ENCODE data around the gene PMPCA.
"Not testable (repeated sequence)": the region's sequence is repeated elsewhere in the genome, so short reads cannot be mapped to it uniquely, and the experiment has no call there.

The PMPCA gene

DNA sequence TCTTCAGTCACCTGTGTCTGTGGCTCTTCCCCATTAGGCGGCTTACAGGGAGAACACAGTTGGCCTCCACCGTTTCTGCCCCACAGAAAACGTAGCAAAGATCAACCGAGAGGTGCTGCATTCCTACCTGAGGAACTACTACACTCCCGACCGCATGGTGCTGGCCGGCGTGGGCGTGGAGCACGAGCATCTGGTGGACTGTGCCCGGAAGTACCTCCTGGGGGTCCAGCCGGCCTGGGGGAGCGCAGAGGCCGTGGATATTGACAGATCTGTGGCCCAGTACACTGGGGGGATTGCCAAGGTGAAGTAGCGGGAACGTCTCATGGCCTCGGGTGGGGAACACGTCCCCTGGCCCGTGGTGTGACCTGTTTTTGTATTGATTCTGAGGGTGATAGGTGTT, 6.5 kb downstream of the PMPCA start:
- 95 to 96% methylated on average over 15 to 19 of the region's 19 CpGs for WGBS, 2 experiments (ENCODE audit: insufficient coverage in 2 of 2)
- no peaks in the 10 kb centered on the region for H3K9me3 ChIP-seq (ENCODE audit: control insufficient read depth, low read length)
- no peak overlapping the region for H3K4me3 ChIP-seq (ENCODE audit: extremely low read depth, insufficient read depth, low read length, poor library complexity, severe bottlenecking)
- H3K36me3 ChIP-seq (ENCODE audit: control insufficient read depth, insufficient read depth, low read length), result peaks cover 95% of the 10 kb centered on the region
- H3K4me1 ChIP-seq (ENCODE audit: control insufficient read depth, insufficient read depth, low read length, poor library complexity, severe bottlenecking), result peaks cover 10% of the 10 kb centered on the region
- H3K27ac ChIP-seq (ENCODE audit: low read depth, low read length, severe bottlenecking), result no peak overlapping the region

DNA sequence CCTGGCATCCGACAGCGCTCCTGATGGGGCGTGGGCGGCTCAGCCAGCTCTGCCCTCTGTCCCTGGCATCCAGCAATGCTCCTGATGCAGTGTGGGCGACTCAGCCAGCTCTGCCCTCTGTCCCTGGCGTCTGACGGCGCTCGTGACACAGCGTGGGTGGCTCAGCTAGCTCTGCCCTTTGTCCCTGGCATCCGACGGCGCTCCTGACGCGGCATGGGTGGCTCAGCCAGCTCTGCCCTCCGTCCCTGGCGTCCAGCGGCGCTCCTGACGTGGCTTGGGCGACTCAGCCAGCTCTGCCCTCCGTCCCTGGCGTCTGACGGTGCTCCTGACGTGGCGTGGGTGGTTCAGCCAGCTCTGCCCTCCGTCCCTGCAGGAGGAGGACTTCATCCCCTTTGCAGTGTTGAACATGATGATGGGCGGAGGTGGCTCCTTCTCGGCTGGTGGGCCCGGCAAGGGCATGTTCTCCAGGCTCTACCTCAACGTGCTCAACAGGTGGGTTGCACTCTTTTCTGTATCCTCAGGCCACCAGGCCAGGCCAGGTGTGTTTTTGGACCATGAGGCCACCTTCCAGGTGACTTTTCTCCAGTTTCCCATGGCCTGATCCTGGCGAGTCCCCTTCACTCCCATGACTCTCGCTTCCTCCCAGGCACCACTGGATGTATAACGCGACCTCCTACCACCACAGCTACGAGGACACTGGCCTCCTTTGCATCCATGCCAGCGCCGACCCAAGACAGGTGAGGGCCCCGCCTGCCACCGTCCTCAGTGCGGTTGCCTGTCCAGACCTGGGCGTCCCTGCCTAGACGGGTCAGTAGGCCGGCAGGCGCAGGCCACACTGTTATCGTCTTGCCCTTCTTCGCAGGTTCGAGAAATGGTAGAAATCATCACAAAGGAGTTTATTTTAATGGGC, 8.0 kb downstream of the PMPCA start:
- peaks cover 7% of the 10 kb centered on the region for H3K4me1 ChIP-seq (ENCODE audit: control insufficient read depth, insufficient read depth, low read length, poor library complexity, severe bottlenecking)
- no peak overlapping the region for H3K4me3 ChIP-seq (ENCODE audit: extremely low read depth, insufficient read depth, low read length, poor library complexity, severe bottlenecking)
- H3K27ac ChIP-seq (ENCODE audit: low read depth, low read length, severe bottlenecking), result no peak overlapping the region
- H3K36me3 ChIP-seq (ENCODE audit: control insufficient read depth, insufficient read depth, low read length), result peaks cover 96% of the 10 kb centered on the region
- WGBS, 2 experiments (ENCODE audit: insufficient coverage in 2 of 2), result 95 to 96% methylated on average over 47 to 48 of the region's 48 CpGs
- H3K9me3 ChIP-seq (ENCODE audit: control insufficient read depth, low read length), result no peaks in the 10 kb centered on the region

DNA sequence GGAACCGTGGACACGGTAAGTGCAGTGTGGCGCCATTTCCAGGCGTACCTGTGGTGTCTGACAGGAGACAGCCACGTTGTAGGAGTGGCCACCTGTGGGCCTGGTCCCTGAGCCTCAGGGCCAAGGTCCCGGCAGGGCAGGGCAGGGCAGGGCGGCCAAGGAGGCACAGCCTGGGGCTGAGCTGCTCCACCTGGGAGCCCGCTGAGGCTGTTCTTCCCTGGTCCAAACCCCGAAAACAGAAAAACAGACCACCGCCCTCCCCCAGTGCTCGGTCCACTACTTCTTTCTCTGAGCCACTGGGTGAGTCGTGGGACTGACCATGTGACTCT, 8.6 kb downstream of the PMPCA start:
- 96 to 97% methylated on average over 10 to 11 of the region's 12 CpGs for WGBS, 2 experiments (ENCODE audit: insufficient coverage in 2 of 2)
- H3K27ac ChIP-seq (ENCODE audit: low read depth, low read length, severe bottlenecking), result no peak overlapping the region

DNA sequence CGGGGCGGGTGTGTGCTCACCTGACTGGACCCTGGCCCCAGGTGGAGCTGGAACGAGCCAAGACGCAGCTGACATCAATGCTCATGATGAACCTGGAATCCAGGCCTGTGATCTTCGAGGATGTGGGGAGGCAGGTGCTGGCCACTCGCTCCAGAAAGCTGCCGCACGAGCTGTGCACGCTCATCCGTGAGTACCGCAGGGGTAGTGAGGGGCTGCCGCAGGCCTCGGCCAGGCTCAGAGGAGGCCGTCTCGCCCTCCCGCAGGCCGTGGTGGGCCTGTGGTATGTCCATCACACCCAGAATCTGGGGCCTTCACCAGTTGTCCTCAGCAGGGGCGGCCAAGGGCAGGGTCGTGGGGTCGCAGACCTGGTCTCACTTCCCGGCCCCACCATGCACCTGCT, 11.3 kb downstream of the PMPCA start:
- Histone ChIP-seq H3K9me3 (ENCODE audit: control insufficient read depth, low read length) (no peaks in the 10 kb centered on the region), H3K36me3 (ENCODE audit: control insufficient read depth, insufficient read depth, low read length) (peaks cover 90% of the 10 kb centered on the region), H3K4me3 (ENCODE audit: extremely low read depth, insufficient read depth, low read length, poor library complexity, severe bottlenecking) (no peak overlapping the region)

More for the DNA sequence above, 8.6 kb downstream of the PMPCA start:
- no peaks in the 10 kb centered on the region for H3K9me3 ChIP-seq (ENCODE audit: control insufficient read depth, low read length)
- H3K36me3 ChIP-seq (ENCODE audit: control insufficient read depth, insufficient read depth, low read length), result peaks cover 96% of the 10 kb centered on the region
- no peak overlapping the region for H3K4me3 ChIP-seq (ENCODE audit: extremely low read depth, insufficient read depth, low read length, poor library complexity, severe bottlenecking)
- H3K4me1 ChIP-seq (ENCODE audit: control insufficient read depth, insufficient read depth, low read length, poor library complexity, severe bottlenecking), result peaks cover 7% of the 10 kb centered on the region

DNA sequence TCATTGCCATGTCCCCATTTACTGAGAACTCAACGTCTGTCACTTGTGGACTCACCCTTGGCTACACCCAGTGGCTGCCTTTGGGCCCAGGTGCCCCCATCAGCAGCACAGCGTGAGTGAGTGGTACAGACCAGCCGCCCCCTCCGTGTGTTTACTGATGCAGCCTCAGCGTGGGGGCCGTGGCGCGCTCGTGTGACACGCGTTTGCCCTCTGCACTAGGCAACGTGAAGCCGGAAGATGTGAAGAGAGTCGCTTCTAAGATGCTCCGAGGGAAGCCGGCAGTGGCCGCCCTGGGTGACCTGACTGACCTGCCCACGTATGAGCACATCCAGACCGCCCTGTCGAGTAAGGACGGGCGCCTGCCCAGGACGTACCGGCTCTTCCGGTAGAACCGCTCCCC, 12.4 kb downstream of the PMPCA start:
- Histone ChIP-seq H3K4me3 (ENCODE audit: extremely low read depth, insufficient read depth, low read length, poor library complexity, severe bottlenecking) (no peak overlapping the region), H3K4me1 (ENCODE audit: control insufficient read depth, insufficient read depth, low read length, poor library complexity, severe bottlenecking) (peaks cover 7% of the 10 kb centered on the region), H3K27ac (ENCODE audit: low read depth, low read length, severe bottlenecking) (no peak overlapping the region), H3K36me3 (ENCODE audit: control insufficient read depth, insufficient read depth, low read length) (peaks cover 86% of the 10 kb centered on the region), H3K9me3 (ENCODE audit: control insufficient read depth, low read length) (no peaks in the 10 kb centered on the region)
- 96 to 98% methylated on average over 17 to 26 of the region's 26 CpGs for WGBS, 2 experiments (ENCODE audit: insufficient coverage in 2 of 2)

More for the DNA sequence above, 11.3 kb downstream of the PMPCA start:
- H3K4me1 ChIP-seq (ENCODE audit: control insufficient read depth, insufficient read depth, low read length, poor library complexity, severe bottlenecking), result peaks cover 7% of the 10 kb centered on the region
- no peak overlapping the region for H3K27ac ChIP-seq (ENCODE audit: low read depth, low read length, severe bottlenecking)
- 90 to 94% methylated on average over 21 of the region's 21 CpGs for whole genome bisulfite sequencing, 2 experiments (ENCODE audit: insufficient coverage in 2 of 2)

DNA sequence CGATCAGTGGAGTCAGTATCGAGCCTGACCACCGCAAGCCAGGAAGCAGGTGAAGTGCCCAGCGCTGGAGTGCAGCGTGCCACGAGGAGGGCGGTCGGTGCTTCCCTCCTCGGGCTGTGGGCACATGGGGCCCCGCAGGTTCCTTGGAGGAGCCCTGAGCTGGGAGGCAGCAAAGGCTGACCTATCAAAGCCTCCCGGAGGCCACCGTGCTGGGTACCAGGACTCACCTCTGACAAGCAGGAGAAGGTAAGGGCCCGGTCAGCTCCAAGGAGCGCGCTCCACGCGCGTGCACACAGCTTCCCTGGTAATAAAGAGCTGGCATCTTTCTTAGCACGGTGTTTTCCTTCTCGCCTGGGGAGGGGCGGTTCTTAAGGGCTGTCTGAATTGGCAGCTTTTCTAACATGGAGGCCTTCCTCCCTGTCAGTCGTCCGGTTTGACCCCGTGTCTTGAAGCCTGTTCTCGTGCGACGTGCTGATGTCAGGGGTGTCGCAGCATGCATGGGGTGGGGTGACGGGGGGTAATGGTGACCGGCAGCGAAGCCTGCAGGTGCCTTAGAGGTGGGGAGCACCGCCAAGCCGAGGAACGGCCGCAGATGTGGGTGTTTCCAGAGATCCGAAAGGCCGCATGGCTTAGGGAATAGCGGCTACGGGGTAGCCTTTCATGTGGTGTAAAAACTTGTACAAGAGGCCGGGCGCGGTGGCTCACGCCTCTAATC, 13.1 kb downstream of the PMPCA start:
- H3K36me3 ChIP-seq (ENCODE audit: control insufficient read depth, insufficient read depth, low read length), result peaks cover 86% of the 10 kb centered on the region

DNA sequence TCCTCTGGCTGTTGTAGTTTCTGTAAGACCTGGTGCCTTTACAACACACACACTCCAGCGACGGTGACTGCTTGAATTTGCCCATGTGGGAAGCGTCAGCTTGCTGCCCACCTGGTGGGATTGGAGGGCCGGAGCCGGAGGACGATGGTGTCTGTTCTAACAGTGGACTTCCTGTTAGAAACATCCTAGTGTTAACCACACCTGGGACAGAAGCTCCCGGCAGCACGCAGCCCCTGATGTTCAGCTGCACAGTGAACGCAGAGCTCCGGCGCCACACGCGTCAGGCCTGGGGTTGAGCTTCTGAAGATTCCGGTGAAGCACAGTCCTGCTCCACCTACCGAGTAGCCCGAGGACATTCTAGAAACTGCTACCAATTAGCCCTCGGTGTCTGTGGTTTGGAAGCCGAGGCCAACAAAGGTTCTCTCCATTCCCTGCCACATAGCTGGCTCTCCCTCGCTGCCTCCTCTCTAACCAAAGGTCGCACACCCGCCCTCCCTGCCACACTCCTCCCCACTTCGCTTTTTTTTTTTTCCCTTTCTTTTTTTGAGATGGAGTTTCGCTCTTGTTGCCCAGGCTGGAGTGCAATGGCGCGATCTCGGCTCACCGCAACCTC, 14.4 kb downstream of the PMPCA start:
- peaks cover 86% of the 10 kb centered on the region for H3K36me3 ChIP-seq (ENCODE audit: control insufficient read depth, insufficient read depth, low read length)
- no peaks in the 10 kb centered on the region for H3K9me3 ChIP-seq (ENCODE audit: control insufficient read depth, low read length)
- 88 to 92% methylated on average over 23 to 27 of the region's 27 CpGs for WGBS, 2 experiments (ENCODE audit: insufficient coverage in 2 of 2)
- peaks cover 7% of the 10 kb centered on the region for H3K4me1 ChIP-seq (ENCODE audit: control insufficient read depth, insufficient read depth, low read length, poor library complexity, severe bottlenecking)
- H3K4me3 ChIP-seq (ENCODE audit: extremely low read depth, insufficient read depth, low read length, poor library complexity, severe bottlenecking), result no peak overlapping the region
- H3K27ac ChIP-seq (ENCODE audit: low read depth, low read length, severe bottlenecking), result no peak overlapping the region

More for the DNA sequence above, 13.1 kb downstream of the PMPCA start:
- Histone ChIP-seq H3K4me3 (ENCODE audit: extremely low read depth, insufficient read depth, low read length, poor library complexity, severe bottlenecking) (no peak overlapping the region), H3K27ac (ENCODE audit: low read depth, low read length, severe bottlenecking) (no peak overlapping the region), H3K4me1 (ENCODE audit: control insufficient read depth, insufficient read depth, low read length, poor library complexity, severe bottlenecking) (peaks cover 7% of the 10 kb centered on the region), H3K9me3 (ENCODE audit: control insufficient read depth, low read length) (no peaks in the 10 kb centered on the region)
- WGBS, 2 experiments (ENCODE audit: insufficient coverage in 2 of 2), result 89 to 92% methylated on average over 40 to 43 of the region's 43 CpGs

DNA sequence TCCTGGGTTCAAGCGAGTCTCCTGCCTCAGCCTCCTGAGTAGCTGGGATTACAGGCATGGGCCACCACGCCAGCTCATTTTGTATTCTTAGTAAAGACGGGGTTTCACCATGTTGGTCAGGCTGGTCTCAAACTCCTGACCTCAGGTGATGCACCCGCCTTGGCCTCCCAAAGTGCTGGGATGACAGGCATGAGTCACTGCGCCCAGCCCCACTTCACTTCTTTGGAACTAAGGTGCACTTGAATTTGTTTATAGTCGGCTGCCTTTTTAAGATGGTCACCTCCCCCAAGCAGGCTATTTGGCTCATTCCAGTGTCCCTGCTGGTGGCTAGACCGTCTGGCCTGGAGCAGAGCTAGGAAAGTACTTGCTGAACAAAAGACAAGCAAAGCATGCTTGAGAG, 14.9 kb downstream of the PMPCA start:
- not testable (repeated sequence) for H3K27ac ChIP-seq (ENCODE audit: low read depth, low read length, severe bottlenecking); H3K9me3 ChIP-seq (ENCODE audit: control insufficient read depth, low read length); H3K4me1 ChIP-seq (ENCODE audit: control insufficient read depth, insufficient read depth, low read length, poor library complexity, severe bottlenecking); H3K4me3 ChIP-seq (ENCODE audit: extremely low read depth, insufficient read depth, low read length, poor library complexity, severe bottlenecking)
- peaks cover 86% of the 10 kb centered on the region for H3K36me3 ChIP-seq (ENCODE audit: control insufficient read depth, insufficient read depth, low read length)
- WGBS, 2 experiments (ENCODE audit: insufficient coverage in 2 of 2), result 95 to 98% methylated on average over 6 to 7 of the region's 7 CpGs

DNA sequence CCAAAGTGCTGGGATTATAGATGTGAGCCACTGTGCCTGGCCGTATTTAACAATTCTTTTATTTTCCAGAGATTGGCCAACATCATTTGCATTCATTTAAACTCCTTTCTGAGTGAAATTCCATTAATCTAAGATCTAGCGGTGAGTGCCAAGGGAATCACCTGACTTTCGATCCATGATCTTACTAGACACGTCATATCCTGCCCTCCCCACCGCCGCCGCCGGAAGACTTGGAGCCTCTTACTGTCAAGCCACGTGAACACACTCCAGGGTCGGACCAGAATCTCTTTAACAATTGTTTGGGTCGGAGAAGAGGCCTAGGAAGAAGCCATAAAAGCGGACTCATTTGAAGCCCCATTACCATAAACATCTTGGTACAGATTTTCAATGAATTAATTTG, 16.3 kb downstream of the PMPCA start:
- Histone ChIP-seq H3K36me3 (ENCODE audit: control insufficient read depth, insufficient read depth, low read length) (peaks cover 77% of the 10 kb centered on the region), H3K4me3 (ENCODE audit: extremely low read depth, insufficient read depth, low read length, poor library complexity, severe bottlenecking) (no peak overlapping the region), H3K9me3 (ENCODE audit: control insufficient read depth, low read length) (no peaks in the 10 kb centered on the region), H3K27ac (ENCODE audit: low read depth, low read length, severe bottlenecking) (no peak overlapping the region), H3K4me1 (ENCODE audit: control insufficient read depth, insufficient read depth, low read length, poor library complexity, severe bottlenecking) (no peaks in the 10 kb centered on the region)
- WGBS, 2 experiments (ENCODE audit: insufficient coverage in 2 of 2), result 93 to 95% methylated on average over 4 to 12 of the region's 12 CpGs

DNA sequence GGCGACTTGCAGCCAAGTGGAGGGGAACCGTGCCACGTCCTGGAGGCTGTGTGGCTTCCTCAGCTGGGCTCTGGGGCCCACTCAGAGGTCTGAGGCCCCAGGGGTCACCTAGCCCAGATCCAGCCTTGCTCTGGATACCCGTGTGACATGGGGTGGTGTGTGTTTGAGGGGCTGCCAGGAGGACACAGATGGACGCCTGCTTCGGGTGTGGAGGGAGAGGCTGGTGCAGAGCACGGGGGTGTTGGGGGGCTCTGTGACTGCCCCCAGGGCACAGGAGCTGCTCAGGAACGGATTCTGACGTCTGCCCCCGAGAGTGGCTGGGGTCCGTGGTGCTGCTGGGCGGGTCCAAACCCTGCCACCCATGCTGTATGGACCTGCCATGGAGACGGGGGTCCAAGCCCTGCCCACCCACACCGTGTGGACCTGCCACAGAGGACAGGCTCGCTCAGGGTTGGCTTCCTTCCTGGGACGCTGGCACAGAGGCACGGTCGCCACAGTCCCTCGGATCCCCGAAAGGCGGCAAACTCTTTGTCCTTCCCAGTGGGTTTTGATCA, 18.7 kb downstream of the PMPCA start:
- H3K36me3 ChIP-seq (ENCODE audit: control insufficient read depth, insufficient read depth, low read length), result peaks cover 70% of the 10 kb centered on the region
- no peak overlapping the region for H3K27ac ChIP-seq (ENCODE audit: low read depth, low read length, severe bottlenecking)
- H3K4me3 ChIP-seq (ENCODE audit: extremely low read depth, insufficient read depth, low read length, poor library complexity, severe bottlenecking), result no peak overlapping the region
- no peaks in the 10 kb centered on the region for H3K4me1 ChIP-seq (ENCODE audit: control insufficient read depth, insufficient read depth, low read length, poor library complexity, severe bottlenecking)
- WGBS, 2 experiments (ENCODE audit: insufficient coverage in 2 of 2), result 93% methylated on average over 19 to 20 of the region's 21 CpGs
- no peaks in the 10 kb centered on the region for H3K9me3 ChIP-seq (ENCODE audit: control insufficient read depth, low read length)
